Thymus (tissue), 11 donors: ENCODE data around the gene CARMIL3. TPM values are rescaled to one million over a fixed set of nuclear protein-coding genes. Genes with fewer than 3 reads are reported as not detected.
"Not testable (repeated sequence)": the region's sequence is repeated elsewhere in the genome, so short reads cannot be mapped to it uniquely, and the experiment has no call there.

Experiments
- DNase-seq, 9 donors: peaks; one replicate each; pipeline ENCODE4 v3.0.0-alpha.2; 2013; ENCODE audit warnings: low spot score in 9 of 9, low read depth in 6 of 9, missing footprints in 1 of 9
- H3K27ac ChIP-seq, 2 donors: one replicate each; pipeline ENCODE4 v1.5.1; 2013; ENCODE audit warnings: control low read depth in 1 of 2, low read depth in 1 of 2, low read length in 1 of 2, mild to moderate bottlenecking in 1 of 2, moderate library complexity in 1 of 2
- H3K27me3 ChIP-seq, 2 donors: one replicate each; pipeline ENCODE4 v1.5.1; 2013; ENCODE audit warnings: low read length in 1 of 2; ENCODE audit not compliant: control insufficient read depth in 2 of 2, insufficient read depth in 1 of 2
- H3K36me3 ChIP-seq, 2 donors: one replicate each; pipeline ENCODE4 v1.5.1; 2013; ENCODE audit warnings: low read length in 1 of 2, mild to moderate bottlenecking in 1 of 2, moderate library complexity in 1 of 2; ENCODE audit not compliant: control insufficient read depth in 2 of 2, insufficient read depth in 2 of 2
- H3K4me1 ChIP-seq, 2 donors: one replicate each; pipeline ENCODE4 v1.5.1; 2013; ENCODE audit warnings: low read length in 2 of 2; ENCODE audit not compliant: control insufficient read depth in 2 of 2, insufficient read depth in 2 of 2
- H3K4me3 ChIP-seq, 2 donors: one replicate each; pipeline ENCODE4 v1.5.1; 2013; ENCODE audit warnings: low read length in 2 of 2, control low read depth in 1 of 2, mild to moderate bottlenecking in 1 of 2
- H3K9me3 ChIP-seq, 2 donors: one replicate each; pipeline ENCODE4 v1.5.1; 2013; ENCODE audit warnings: low read length in 1 of 2, mild to moderate bottlenecking in 1 of 2; ENCODE audit not compliant: control insufficient read depth in 2 of 2, insufficient read depth in 1 of 2
- WGBS: extraction: QIAGEN DNeasy Blood & Tissue Kit; methylation state at CpG from one replicate; pipeline ENCODE4 v1.1.7; 2013; 5-methylcytosine and 5-hydroxymethylcytosine counted together
- polyA plus RNA-seq: library from polyadenylated mRNA; stranded (reverse); fragments of 200-250 nt; gene quantifications from one replicate; pipeline ENCODE4 v1.2.3, GENCODE V29; 2013
- total RNA-seq: library from RNA; stranded (reverse); fragments of 120-200 nt; gene quantifications from one replicate; pipeline ENCODE4 v1.2.4, GENCODE V29; 2013
- donor health status: healthy.

The CARMIL3 gene
- total and polyA plus RNA-seq, 2 donors, result 0.52 to 0.89 TPM

DNA sequence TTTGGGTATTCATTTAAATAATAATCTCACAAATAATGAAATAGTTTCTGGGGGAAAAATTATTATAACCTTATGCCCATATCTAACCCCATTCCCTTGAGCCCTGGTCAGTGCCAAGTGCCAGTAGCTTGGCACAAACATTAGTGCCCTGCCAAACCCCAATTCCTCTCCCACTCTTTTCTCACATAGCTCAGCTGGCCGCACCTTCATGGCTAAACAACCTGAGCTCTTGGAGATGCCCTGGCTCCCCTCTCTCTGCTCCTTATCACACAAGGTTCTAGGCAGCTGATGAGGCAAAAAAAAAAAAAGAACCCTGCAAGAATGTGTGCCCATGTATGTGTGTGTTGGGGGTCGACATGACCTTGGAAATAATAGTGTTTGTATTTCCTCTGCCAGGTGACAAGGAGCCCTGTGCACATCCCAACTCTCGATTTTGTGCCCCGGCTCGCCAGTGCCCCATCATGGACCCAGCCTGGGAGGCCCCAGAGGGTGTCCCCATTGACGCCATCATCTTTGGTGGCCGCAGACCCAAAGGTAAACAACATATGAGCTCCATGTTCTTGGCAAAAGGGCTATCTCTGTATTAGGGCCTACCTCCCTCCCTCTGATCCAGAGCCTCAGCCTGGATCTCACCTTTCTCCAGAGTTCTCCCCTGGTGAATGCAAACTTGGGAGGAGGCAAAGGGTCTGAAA lies 50.7 kb downstream of the CARMIL3 start:
- no peak for DNase-seq
- Histone ChIP-seq H3K9me3 (no peaks in the 10 kb centered on the region), H3K4me3 (no peak overlapping the region), H3K4me1 (no peaks in the 10 kb centered on the region), H3K36me3 (peaks cover 9 to 14% of the 10 kb centered on the region in 2 donors), H3K27me3 (no peaks in the 10 kb centered on the region), H3K27ac (no peak overlapping the region)
- WGBS, result 97% methylated on average over 7 of the region's 7 CpGs

DNA sequence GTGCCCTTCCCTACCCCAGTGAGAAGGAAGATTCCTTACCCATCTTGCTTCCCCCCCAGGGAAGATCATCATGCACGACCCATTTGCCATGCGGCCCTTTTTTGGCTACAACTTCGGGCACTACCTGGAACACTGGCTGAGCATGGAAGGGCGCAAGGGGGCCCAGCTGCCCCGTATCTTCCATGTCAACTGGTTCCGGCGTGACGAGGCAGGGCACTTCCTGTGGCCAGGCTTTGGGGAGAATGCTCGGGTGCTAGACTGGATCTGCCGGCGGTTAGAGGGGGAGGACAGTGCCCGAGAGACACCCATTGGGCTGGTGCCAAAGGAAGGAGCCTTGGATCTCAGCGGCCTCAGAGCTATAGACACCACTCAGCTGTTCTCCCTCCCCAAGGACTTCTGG lies 51.6 kb downstream of the CARMIL3 start:
- no peak overlapping the region for H3K4me3 ChIP-seq
- H3K4me1 ChIP-seq, result no peaks in the 10 kb centered on the region
- no peak for DNase-seq
- WGBS, result 98% methylated on average over 13 of the region's 13 CpGs
- no peak overlapping the region for H3K27ac ChIP-seq
- H3K27me3 ChIP-seq, result no peaks in the 10 kb centered on the region
- no peaks in the 10 kb centered on the region for H3K9me3 ChIP-seq
- H3K36me3 ChIP-seq, result peaks cover 7 to 8% of the 10 kb centered on the region in 2 donors

DNA sequence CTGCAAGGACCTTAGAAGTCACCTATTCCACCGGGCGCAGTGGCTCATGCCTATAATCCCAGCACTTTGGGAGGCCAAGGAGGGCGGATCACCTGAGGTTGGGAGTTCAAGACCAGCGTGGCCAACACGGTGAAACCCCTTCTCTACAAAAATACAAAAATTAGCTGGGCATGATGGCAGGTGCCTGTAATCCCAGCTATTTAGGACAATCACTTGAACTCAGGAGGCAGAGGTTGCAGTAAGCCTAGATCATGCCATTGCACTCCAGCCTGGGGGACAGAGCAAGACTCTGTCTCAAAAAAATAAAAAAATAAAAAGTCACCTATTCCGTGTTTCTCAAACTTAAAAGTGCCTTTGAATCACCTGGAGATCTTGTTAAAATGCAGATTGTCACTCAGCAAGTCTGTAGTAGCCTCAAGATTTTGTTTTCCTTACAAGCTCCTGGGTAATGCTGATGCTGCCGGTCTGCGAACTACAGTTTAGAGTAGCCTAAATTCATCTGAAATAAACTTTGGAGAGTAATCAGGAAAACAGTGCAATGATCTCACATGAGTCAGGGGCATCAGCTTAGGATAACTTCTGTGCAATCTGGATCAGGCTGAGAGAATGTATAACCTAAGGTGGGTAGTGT lies 53.9 kb downstream of the CARMIL3 start:
- DNase-seq, H3K36me3 ChIP-seq, H3K4me1 ChIP-seq, H3K27me3 ChIP-seq, H3K27ac ChIP-seq, H3K4me3 ChIP-seq, H3K9me3 ChIP-seq: not testable (repeated sequence)
- WGBS, result 98% methylated on average over 8 of the region's 8 CpGs

- WGBS, result 98% methylated on average over 4 of the region's 4 CpGs
- H3K27me3 ChIP-seq, result no peaks in the 10 kb centered on the region
- H3K9me3 ChIP-seq, result no peaks in the 10 kb centered on the region
- no peak overlapping the region for H3K4me3 ChIP-seq
- no peak for DNase-seq
- H3K4me1 ChIP-seq, result no peaks in the 10 kb centered on the region
- no peaks in the 10 kb centered on the region for H3K36me3 ChIP-seq
- no peak overlapping the region for H3K27ac ChIP-seq
Measured at GRCh38 chr14:24106672-24107271, 55.0 kb downstream of the CARMIL3 start.

DNA sequence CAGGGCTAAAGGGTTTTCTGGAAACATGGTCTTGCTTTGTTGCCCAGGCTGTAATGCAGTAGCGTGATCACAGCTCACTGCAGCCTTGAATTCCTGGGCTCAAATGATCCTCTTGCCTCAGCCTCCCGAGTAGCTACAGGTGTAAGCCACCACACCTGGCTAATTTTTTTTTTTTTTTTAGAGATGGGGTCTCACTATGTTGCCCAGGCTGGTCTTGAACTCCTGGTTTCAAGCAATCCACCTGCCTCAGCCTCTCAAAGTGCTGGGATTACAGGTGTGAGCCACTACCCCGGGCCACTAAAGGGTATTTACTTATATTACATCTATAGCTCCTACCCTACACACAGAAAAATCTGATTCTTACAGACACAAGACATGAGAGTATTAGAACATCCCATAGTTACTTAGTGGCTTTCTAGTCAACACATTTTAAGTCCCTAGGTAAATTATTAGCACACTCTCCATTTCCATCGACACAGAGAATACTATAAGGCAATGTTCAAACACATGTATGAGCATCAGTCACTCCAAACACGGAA lies 56.6 kb downstream of the CARMIL3 start:
- no peak for DNase-seq
- no peaks in the 10 kb centered on the region for H3K9me3 ChIP-seq
- no peaks in the 10 kb centered on the region for H3K36me3 ChIP-seq
- H3K4me1 ChIP-seq, result peaks cover 2% of the 10 kb centered on the region in 2 donors
- H3K27ac ChIP-seq, result peak overlapping the region; percentile 22 to 89
- no peaks in the 10 kb centered on the region for H3K27me3 ChIP-seq
- H3K4me3 ChIP-seq, result no peak overlapping the region
- WGBS, result 49% methylated on average over 5 of the region's 5 CpGs

DNA sequence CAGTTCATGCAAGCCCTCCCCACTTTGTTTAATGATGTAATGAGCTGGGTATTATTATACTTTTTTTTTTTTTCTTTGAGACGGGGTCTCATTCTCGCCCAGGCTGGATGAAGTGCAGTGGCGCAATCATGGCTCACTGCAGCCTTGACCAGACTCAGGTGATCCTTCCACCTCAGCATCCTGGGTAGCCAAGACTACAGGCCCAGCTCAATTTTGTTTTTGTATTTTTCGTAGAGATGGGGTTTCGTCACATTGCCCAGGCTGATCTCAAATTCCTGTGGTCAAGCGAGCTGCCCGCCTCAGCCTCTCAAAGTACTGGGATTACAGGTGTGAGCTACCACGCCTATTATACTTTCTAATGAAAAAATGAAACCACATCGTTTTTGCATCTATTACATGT lies 58.3 kb downstream of the CARMIL3 start:
- no peak overlapping the region for H3K27ac ChIP-seq
- no peak for DNase-seq

GRCh38 chr14:24110523-24110922 lies 58.7 kb downstream of the CARMIL3 start:
- H3K27me3 ChIP-seq, result no peaks in the 10 kb centered on the region
- H3K36me3 ChIP-seq, result no peaks in the 10 kb centered on the region
- 99% methylated on average over 1 of the region's 1 CpG for WGBS
- no peak for DNase-seq
- no peak overlapping the region for H3K4me3 ChIP-seq
- H3K4me1 ChIP-seq, result peaks cover 4 to 7% of the 10 kb centered on the region in 2 donors
- no peaks in the 10 kb centered on the region for H3K9me3 ChIP-seq
- H3K27ac ChIP-seq, result no peak overlapping the region

More for the DNA sequence above, 58.3 kb downstream of the CARMIL3 start:
- 95% methylated on average over 9 of the region's 9 CpGs for WGBS
- Histone ChIP-seq H3K4me3 (no peak overlapping the region), H3K27me3 (no peaks in the 10 kb centered on the region), H3K36me3 (no peaks in the 10 kb centered on the region), H3K4me1 (peaks cover 3 to 5% of the 10 kb centered on the region in 2 donors), H3K9me3 (no peaks in the 10 kb centered on the region)

GRCh38 chr14:24113379-24113800 lies 61.6 kb downstream of the CARMIL3 start:
- 27% methylated on average over 15 of the region's 15 CpGs for WGBS
- Histone ChIP-seq H3K27me3 (no peaks in the 10 kb centered on the region), H3K9me3 (no peaks in the 10 kb centered on the region)

More at GRCh38 chr14:24113379-24113800, 61.6 kb downstream of the CARMIL3 start:
- DNase-seq, result no peak
- Histone ChIP-seq H3K36me3 (peaks cover 11 to 17% of the 10 kb centered on the region in 2 donors), H3K4me1 (peaks cover 22% of the 10 kb centered on the region in 2 donors), H3K4me3 (peak overlapping the region; percentile 74 to 93), H3K27ac (peak overlapping the region; percentile 100)
